Cardiac septum (tissue), 1 donor: ENCODE data around the gene TNNT2. TPM values are rescaled to one million over a fixed set of nuclear protein-coding genes. Genes with fewer than 3 reads are reported as not detected.

Experiments used
- DNase-seq: peaks from one replicate; pipeline ENCODE4 v3.0.0-alpha.2; 2020; ENCODE audit warnings: low spot score
- intact Hi-C: fragments of 100-400 bp; cut with DNase I; formaldehyde crosslinking; loops from one replicate; pipeline ENCODE4 v1.14.0; 2022
- total RNA-seq: library from RNA; stranded (reverse); fragmentation: NEBNext Ultra II Directional; extraction: Animal tissue kit (Norgen Biotek cat#: 25700); gene quantifications from one replicate; pipeline ENCODE4 v1.2.1, GENCODE V29; 2021
- donor health status: DM: no; HTN: no; CAD: no.

Gene TNNT2
- total RNA-seq, 1 donor from 2014 or later, result 8,017 TPM

DNA sequence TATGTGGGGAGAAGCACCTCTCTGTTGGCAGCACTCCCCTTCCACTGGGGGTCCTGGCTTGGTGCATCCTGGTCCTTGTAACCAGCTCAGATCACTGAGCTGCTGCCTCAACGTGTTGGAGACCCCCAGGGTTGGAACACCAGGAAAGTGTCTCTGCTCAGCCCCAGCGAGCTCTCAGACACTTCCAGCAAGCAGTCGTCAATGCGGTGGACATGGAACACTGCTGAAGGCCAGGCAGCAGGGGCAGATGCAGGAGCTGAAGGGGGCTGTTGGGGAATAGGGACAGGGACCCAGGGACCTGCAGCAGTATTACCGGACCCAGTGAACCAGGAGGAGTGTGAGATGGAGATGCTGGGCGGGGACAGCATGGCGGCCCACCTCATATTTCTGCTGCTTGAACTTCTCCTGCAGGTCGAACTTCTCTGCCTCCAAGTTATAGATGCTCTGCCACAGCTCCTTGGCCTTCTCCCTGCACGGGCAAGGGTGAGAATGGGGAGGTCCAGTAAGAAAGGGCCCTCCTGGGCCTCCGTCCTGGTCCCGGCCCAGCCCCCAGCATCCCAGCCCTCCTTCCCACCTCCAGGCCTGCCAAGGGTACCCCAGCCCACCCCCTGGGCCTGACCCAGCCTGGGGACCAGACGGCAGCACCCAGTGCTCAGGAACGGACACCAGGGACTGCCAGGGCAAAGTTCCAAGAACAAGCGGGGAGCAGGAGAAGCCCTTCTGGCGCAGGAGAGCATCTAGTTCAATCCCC is 16.4 kb downstream of the TNNT2 start:
- peak; percentile 47 for DNase-seq
- intact Hi-C loops, result loop anchor here (2.0 kb wide), 1 partner anchor 106 kb away; no protein-coding TSS in a partner anchor

DNA sequence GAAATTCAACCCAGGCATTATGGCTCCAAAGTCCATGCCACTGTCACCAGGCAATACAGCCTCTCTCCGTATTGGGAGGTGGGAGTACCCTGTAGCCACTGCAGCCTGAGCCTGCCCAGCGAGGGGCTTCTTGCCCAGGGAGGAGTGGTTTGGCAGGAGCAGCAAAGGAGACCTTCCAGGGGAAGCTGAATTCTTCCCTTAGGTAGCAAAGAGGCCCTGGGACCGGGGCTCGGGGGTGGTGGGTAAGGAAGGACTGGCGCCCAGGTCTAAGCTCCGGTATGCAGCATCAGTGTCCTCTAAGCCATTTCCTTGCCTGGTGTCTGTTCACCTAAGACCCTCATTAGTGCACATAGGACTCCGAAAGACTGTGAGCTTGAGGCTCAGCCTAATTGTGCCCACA is 17.0 kb downstream of the TNNT2 start:
- DNase-seq, result peak; percentile 51
- intact Hi-C loops, result loop anchor here (2.0 kb wide), 1 partner anchor 106 kb away; no protein-coding TSS in a partner anchor

GRCh38 chr1:201359873-201360210 is 17.6 kb downstream of the TNNT2 start:
- intact Hi-C loops, result loop anchor here (2.0 kb wide), 1 partner anchor 105 kb away; no protein-coding TSS in a partner anchor
- peak; percentile 69 for DNase-seq

DNA sequence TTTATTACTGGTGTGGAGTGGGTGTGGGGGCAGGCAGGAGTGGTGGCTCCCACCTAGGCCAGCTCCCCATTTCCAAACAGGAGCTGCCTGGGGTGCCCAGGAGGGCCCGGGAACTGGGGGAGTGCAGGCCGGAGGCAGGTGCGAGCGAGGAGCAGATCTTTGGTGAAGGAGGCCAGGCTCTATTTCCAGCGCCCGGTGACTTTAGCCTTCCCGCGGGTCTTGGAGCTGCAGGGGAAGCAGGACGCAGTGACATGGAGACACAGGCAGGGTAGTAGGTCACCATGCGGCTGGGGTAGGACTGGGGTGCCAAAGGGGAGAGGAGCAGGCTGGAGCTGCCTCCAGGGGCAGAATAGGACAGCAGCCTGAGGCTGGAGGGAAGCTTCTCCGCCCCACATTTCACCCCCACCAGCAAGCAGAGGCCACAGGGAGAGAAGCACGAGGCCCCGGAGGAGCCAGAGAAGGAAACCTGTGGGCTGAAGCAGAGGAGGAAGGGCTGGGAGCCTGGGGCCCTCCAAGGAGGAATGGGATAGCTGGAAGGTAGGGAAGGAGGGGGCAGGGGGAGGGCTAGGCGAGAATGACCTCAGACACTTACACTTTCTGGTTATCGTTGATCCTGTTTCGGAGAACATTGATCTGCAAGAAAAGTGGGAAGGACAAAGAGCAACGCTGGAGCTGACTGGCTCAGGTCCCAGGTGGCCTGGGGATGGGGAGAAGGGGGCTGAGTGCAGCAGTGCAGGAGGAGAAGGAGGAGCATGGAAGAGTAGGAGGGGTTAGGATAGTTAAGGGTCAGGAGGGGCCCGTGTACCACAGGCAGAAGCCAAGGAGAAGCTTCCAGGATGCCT is 18.2 kb downstream of the TNNT2 start:
- peak; percentile 65 for DNase-seq
- intact Hi-C loops, result no loop called here

- intact Hi-C loops, result no loop called here
- DNase-seq, result peak; percentile 46
These were observed 18.9 kb downstream of the TNNT2 start for GRCh38 chr1:201358596-201358995.

GRCh38 chr1:201357636-201358348 is 19.7 kb downstream of the TNNT2 start:
- DNase-seq, result peak; percentile 72
- intact Hi-C loops, result no loop called here

DNA sequence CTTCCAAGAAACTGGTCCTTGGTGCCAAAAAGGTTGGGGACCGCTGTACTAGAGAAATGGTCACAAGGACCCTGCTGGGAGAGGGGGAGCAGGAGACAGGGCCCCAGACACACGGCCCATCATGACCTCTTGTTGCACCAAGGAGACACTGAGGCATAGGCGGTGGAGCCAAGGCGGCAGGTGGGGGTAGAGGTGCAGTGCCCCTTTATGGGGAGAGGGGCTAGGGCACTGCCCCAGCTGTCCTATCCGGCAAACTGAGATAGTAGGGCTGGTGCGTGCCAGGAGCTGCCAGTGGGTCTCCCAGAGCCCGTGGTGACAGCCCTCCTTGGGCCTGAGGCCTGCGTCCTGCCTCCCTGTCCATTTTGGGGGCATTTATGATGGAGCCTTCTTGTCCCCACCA is 20.3 kb downstream of the TNNT2 start:
- intact Hi-C loops, result no loop called here

DNA sequence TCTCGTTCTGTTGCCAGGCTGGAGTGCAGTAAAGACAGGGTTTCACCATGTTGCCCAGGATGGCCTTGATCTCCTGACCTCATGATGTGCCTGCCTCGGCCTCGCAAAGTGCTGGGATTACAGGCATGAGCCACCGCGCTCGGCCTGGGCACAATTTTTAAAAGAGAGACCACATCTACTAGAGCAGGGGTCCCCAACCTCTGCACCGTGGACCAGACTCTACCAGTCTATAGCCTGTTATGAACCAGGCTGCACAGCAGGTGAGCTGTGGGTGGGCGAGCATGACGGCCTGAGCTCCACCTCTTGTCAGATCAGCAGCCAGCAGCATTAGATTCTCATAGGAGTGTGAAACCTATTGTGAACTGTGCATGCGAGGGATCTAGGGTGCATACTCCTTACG is 20.8 kb downstream of the TNNT2 start:
- intact Hi-C loops, result no loop called here
- DNase-seq, result peak; percentile 58

More for the DNA sequence above, 20.3 kb downstream of the TNNT2 start:
- peak; percentile 74 for DNase-seq

DNA sequence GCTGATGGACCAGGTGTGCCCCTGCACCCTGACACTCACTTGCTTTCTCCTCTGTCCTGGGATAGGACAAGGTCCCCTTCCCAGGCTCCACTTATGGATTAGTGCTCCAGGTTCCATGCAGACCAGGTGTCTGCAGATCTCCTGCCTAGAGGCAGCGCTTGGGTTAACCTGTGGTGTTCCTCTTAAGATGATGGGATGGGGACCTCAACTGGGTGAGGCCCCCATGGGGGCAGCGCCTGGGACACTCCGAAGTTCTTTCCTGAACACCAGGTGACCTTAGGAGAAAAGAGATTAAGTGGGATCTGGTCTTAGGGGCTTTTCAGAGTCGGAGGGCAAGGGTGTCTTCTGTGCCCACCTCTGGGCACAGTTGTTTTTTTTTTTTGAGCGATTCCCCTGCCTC is 21.2 kb downstream of the TNNT2 start:
- DNase-seq, result peak; percentile 49

DNA sequence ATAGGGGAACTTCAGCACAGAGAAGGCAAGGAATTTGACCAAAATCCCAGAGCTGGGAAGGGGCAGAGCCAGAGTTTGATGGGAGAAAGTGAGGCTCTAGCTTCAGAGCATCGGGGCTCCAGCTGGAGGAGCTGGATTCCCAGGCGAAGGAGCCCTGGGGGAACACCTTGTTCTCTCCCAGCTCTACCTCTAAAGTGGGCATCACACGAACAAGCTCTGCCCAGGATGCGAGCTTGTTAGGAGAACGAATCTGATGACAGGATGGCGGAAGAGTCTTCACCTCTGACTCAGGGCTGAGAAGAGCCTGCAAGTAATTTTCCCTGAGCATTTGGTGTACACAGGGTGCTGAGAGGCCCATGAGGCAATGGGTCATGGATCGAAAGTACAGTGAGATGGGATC is 22.0 kb downstream of the TNNT2 start:
- intact Hi-C loops, result no loop called here
- peak; percentile 53 for DNase-seq

More for the DNA sequence above, 21.2 kb downstream of the TNNT2 start:
- intact Hi-C loops, result no loop called here

DNA sequence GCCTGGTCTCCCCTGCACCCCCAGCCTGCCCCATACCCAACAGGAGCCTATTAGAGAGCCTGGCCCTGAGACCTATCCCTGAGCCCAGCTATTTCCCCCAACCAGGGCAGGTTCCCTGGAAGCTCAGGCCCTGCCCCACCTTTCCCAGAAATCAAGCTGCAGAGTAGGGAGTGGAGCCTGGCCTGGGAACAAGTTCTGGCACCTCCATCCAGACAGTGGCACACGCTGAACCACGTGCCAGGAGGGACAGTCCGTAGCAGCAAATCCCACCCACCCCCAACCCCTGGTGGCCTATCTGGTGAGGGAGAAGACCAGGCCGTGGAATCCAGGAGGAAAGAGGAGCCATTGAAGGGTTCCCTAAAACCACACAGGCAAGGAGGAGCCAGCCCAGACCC is 22.6 kb downstream of the TNNT2 start:
- intact Hi-C loops, result no loop called here
- peak; percentile 74 for DNase-seq

- DNase-seq, result peak; percentile 71
- intact Hi-C loops, result no loop called here
These were observed 23.2 kb downstream of the TNNT2 start for GRCh38 chr1:201354151-201354900.

DNA sequence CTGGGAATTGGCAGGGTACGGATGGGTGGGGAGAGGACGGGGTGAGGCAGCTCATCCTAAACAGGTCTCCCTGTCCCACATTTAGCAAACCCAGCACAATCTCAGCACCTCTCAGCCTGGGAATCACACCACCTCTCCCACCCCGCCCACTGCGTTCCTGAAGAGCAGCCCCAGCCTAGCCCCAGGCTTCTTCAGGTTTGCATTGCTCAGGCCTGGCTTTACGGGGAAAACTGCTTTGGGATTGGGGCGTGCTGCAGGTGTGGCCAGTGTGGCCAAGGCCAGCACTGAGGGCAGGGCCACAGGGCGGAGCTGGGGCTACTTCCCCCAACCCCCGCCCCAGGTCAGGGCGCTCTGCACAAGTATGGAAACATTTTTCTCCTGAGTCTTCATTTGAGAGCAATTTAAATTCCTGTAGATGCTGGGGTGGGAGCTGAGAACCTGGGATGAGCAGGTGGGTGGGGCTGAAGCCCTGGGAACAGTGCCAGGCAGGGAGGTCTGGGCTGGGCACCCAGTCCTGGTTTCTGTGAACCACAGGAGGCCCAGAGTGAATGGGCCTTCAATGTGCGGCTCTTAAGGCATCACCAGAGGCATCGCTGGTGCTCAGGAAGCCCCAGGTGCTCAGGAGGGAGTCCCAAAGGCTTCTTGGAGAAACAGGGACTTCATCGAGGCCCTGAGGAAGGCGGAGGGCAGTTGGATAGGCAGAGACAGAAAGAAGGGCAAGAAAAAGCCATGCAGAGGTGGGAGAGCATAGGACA is 24.1 kb downstream of the TNNT2 start:
- peak; percentile 63 for DNase-seq
- intact Hi-C loops, result no loop called here

- DNase-seq, result no peak
- intact Hi-C loops, result no loop called here
These were observed 25.9 kb downstream of the TNNT2 start for GRCh38 chr1:201351617-201352016.

- intact Hi-C loops, result no loop called here
- peak; percentile 41 for DNase-seq
These were observed 26.6 kb downstream of the TNNT2 start for GRCh38 chr1:201350884-201351283.

DNA sequence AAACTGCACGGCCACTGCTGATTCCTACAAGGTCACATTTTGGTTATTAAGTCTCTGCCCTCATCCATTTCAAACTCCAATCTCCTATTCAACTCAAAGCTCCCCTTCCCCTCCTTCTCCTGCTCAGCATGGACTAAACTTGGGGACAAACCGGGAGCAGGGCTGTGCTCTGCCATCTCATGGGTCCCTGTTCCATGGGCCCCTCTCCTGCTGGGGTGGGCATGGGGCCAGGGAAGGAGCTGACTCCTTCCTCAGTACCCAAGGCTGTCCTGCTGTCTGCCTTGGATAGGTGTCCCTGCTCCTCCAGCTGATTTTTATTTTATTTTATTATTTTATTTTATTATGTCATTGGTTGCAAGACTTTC is 27.1 kb downstream of the TNNT2 start:
- intact Hi-C loops, result no loop called here

GRCh38 chr1:201349092-201349491 is 28.4 kb downstream of the TNNT2 start:
- DNase-seq, result peak; percentile 54
- intact Hi-C loops, result loop anchor here (5.0 kb wide), 1 partner anchor 72 kb away; no protein-coding TSS in a partner anchor

More for the DNA sequence above, 27.1 kb downstream of the TNNT2 start:
- peak; percentile 67 for DNase-seq

DNA sequence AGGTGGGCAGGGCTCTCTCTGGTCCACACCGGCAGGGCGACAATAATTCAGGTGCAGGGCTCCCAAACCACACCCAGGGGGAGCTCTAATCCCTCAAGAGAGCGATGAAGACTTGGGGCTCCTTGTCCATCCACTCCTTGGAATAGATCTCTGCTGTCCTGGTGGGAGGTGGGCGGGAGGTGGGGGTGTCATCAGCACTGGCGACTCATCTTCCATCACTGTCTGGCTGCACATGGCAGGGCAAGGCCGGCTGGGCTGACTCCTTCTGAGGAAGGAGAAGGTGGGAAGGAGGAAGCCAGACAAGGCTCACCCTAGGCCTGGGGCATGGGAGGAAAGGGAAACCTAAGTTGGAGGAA is 29.3 kb downstream of the TNNT2 start:
- peak; percentile 77 for DNase-seq
- intact Hi-C loops, result loop anchor here (5.0 kb wide), 1 partner anchor 71 kb away; no protein-coding TSS in a partner anchor
